SU-DHL-6 (cell line): Measurements from ENCODE around the gene BNC2.

Experiments
- EZH2phosphoT487 ChIP-seq: fragments of 200-600 bp; sonication (generic), shearing (Covaris generic); conservative IDR thresholded peaks from 2 replicates; pipeline ENCODE4 v1.6.1; 2018; ENCODE audit warnings: mild to moderate bottlenecking, antibody characterized with exemption, low read length, moderate library complexity, mixed read lengths
- TF ChIP-seq, protein P1 (sequence below): fragments of 200-600 bp; sonication (generic); IDR thresholded peaks from one replicate; pipeline ENCODE4 v1.5.1; 2017; ENCODE audit warnings: antibody characterized with exemption, mild to moderate bottlenecking, low read length, moderate library complexity; ENCODE audit not compliant: insufficient read depth, poor library complexity, severe bottlenecking

DNA sequence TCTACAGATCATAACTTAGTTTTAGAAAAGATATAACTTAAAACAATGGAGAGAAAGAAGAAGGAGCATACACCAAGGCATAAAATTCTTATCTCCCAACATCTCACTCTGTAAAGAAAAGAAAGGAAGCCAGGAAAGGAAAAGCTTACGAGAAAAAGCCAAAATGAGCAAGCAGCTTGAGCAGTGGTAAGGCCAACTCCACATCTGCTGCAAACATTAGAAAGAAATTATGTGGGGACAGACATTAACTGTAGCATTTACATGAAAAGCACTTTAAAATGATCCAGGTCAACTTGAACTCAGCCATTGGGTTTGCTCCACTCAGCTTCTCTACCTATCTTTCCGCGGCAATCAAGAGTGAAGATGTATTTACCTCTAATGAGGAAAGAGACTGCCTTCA, 176.9 kb downstream of the BNC2 start:
- TF ChIP-seq, protein P1, sequence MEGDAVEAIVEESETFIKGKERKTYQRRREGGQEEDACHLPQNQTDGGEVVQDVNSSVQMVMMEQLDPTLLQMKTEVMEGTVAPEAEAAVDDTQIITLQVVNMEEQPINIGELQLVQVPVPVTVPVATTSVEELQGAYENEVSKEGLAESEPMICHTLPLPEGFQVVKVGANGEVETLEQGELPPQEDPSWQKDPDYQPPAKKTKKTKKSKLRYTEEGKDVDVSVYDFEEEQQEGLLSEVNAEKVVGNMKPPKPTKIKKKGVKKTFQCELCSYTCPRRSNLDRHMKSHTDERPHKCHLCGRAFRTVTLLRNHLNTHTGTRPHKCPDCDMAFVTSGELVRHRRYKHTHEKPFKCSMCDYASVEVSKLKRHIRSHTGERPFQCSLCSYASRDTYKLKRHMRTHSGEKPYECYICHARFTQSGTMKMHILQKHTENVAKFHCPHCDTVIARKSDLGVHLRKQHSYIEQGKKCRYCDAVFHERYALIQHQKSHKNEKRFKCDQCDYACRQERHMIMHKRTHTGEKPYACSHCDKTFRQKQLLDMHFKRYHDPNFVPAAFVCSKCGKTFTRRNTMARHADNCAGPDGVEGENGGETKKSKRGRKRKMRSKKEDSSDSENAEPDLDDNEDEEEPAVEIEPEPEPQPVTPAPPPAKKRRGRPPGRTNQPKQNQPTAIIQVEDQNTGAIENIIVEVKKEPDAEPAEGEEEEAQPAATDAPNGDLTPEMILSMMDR = no peak
- no peak for TF ChIP-seq EZH2phosphoT487
